GM23248 (cell line): ENCODE results near the gene RSRC1. TPM values are rescaled to one million over a fixed set of nuclear protein-coding genes. Genes with fewer than 3 reads are reported as not detected.

Source experiments
- DNase-seq: peaks from one replicate; pipeline ENCODE4 v3.0.0-alpha.2; 2015
- H2AFZ ChIP-seq: fragments of 200-600 bp; sonication (generic); 2 replicates; pipeline ENCODE4 v1.6.1; 2016; ENCODE audit warnings: antibody characterized with exemption
- H3F3A ChIP-seq: fragments of 200-600 bp; sonication (generic); 2 replicates; pipeline ENCODE4 v1.6.1; 2016; ENCODE audit warnings: mild to moderate bottlenecking, antibody characterized with exemption, mixed run types; ENCODE audit not compliant: insufficient read depth
- H3K27ac ChIP-seq: fragments of 200-600 bp; sonication (generic); 2 replicates; pipeline ENCODE4 v1.5.1; 2016; ENCODE audit warnings: mild to moderate bottlenecking
- H3K27me3 ChIP-seq: fragments of 200-600 bp; sonication (generic); replicated peaks from 2 replicates; pipeline ENCODE4 v1.6.1; 2016; ENCODE audit warnings: mild to moderate bottlenecking; ENCODE audit not compliant: insufficient read depth
- H3K36me3 ChIP-seq: fragments of 200-600 bp; sonication (generic); 2 replicates; pipeline ENCODE4 v1.6.1; 2016; ENCODE audit warnings: low read depth, mild to moderate bottlenecking
- H3K4me1 ChIP-seq: fragments of 200-600 bp; sonication (generic); 2 replicates; pipeline ENCODE4 v1.6.1; 2016; ENCODE audit warnings: mild to moderate bottlenecking; ENCODE audit not compliant: insufficient read depth
- H3K4me2 ChIP-seq: fragments of 200-600 bp; sonication (generic); one replicate; pipeline ENCODE4 v1.6.1; 2016; ENCODE audit warnings: mild to moderate bottlenecking; ENCODE audit not compliant: unreplicated experiment
- H3K4me3 ChIP-seq: fragments of 200-600 bp; sonication (generic); 2 replicates; pipeline ENCODE4 v1.5.1; 2016; ENCODE audit warnings: mild to moderate bottlenecking
- H3K79me2 ChIP-seq: fragments of 200-600 bp; sonication (generic); 2 replicates; pipeline ENCODE4 v1.6.1; 2016; ENCODE audit warnings: mild to moderate bottlenecking; ENCODE audit not compliant: insufficient read depth
- H3K9ac ChIP-seq: fragments of 200-600 bp; sonication (generic); 2 replicates; pipeline ENCODE4 v1.6.1; 2016; ENCODE audit warnings: mild to moderate bottlenecking
- H3K9me2 ChIP-seq: fragments of 200-600 bp; sonication (generic); 2 replicates; pipeline ENCODE4 v1.6.1; 2016; ENCODE audit warnings: mixed run types, mild to moderate bottlenecking, moderate library complexity; ENCODE audit not compliant: insufficient read depth
- H3K9me3 ChIP-seq: fragments of 200-600 bp; sonication (generic); one replicate; pipeline ENCODE4 v1.6.1; 2017; ENCODE audit warnings: low read depth
- H4K20me1 ChIP-seq: fragments of 200-600 bp; sonication (generic); 2 replicates; pipeline ENCODE4 v1.6.0; 2016; ENCODE audit not compliant: insufficient read depth
- EZH2 ChIP-seq: fragments of 200-600 bp; sonication (generic); IDR thresholded peaks from 2 replicates; pipeline ENCODE4 v1.6.1; 2018; ENCODE audit warnings: antibody characterized with exemption, mild to moderate bottlenecking; ENCODE audit not compliant: insufficient read depth, poor library complexity, severe bottlenecking
- EZH2phosphoT487 ChIP-seq: fragments of 200-600 bp; sonication (generic); IDR thresholded peaks from 2 replicates; pipeline ENCODE4 v1.6.1; 2018; ENCODE audit warnings: antibody characterized with exemption, moderate library complexity, mild to moderate bottlenecking, low read depth; ENCODE audit not compliant: insufficient read depth
- WGBS, 2 experiments: methylation state at CpG; one replicate each; pipeline ENCODE4 v1.1.6; 2015 to 2017; ENCODE audit warnings: low lambda C conversion rate in 2 of 2, low coverage in 1 of 2; ENCODE audit errors: missing lambda C conversion rate in 2 of 2; 5-methylcytosine and 5-hydroxymethylcytosine counted together
- in situ Hi-C: fragments of 300-500 bp; cut with MboI; formaldehyde crosslinking; loops from 2 replicates; pipeline ENCODE4 v1.15.0; 2020
- polyA plus RNA-seq: library from polyadenylated mRNA; unstranded; fragments of >200 nt; fragmentation: Nextera tagmentation; extraction: Ambion mirVana; gene quantifications from 2 replicates; pipeline ENCODE4 v1.2.1, GENCODE V29; 2016
- total RNA-seq: library from RNA; depleted of rRNA; stranded (reverse); fragments of >200 nt; shearing (Covaris generic); gene quantifications from 2 replicates; pipeline ENCODE4 v1.2.3, GENCODE V29; 2014

The RSRC1 gene
- total and polyA plus RNA-seq, 2 experiments from 2014 or later = 28.5 to 34.6 TPM

DNA sequence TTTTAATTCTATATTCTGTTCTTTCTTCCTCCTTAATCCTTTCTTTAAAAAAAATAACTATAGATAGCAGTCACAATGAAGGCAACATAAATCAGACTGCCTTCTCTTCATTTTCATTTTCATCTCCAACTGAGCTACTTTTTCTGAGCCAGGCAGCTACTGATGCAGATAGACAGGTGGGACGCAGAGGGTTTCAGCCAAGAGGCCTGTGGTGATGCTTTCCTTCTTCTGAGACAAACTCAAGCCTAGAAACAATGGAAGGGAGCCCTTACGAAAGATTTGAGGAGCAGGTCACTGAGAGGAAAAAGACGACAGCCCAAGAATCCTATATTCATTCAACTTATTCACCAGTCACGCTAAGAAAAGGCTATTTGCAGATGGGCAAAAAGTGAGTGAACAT is 241.1 kb downstream of the RSRC1 start:
- Histone ChIP-seq H4K20me1 (no peaks in the 10 kb centered on the region), H3K4me2 (no peak overlapping the region), H3K79me2 (no peaks in the 10 kb centered on the region), H3K36me3 (no peaks in the 10 kb centered on the region), H2AFZ (no peak overlapping the region), H3K4me1 (peaks cover 8% of the 10 kb centered on the region; the same call in 1 of the 2 replicates), H3K27ac (no peak overlapping the region), H3K4me3 (no peak overlapping the region), H3F3A (peaks cover 17% of the 10 kb centered on the region; the same call in 1 of the 2 replicates), H3K9me2 (no peaks in the 10 kb centered on the region; the same call in 1 of the 2 replicates), H3K27me3 (no peaks in the 10 kb centered on the region), H3K9me3 (no peaks in the 10 kb centered on the region), H3K9ac (no peak overlapping the region)
- in situ Hi-C loops = no loop called here
- TF ChIP-seq EZH2 (no peak), EZH2phosphoT487 (no peak)
- WGBS, 2 experiments = 98 to 100% methylated on average over 4 of the region's 4 CpGs
- no peak for DNase-seq

DNA sequence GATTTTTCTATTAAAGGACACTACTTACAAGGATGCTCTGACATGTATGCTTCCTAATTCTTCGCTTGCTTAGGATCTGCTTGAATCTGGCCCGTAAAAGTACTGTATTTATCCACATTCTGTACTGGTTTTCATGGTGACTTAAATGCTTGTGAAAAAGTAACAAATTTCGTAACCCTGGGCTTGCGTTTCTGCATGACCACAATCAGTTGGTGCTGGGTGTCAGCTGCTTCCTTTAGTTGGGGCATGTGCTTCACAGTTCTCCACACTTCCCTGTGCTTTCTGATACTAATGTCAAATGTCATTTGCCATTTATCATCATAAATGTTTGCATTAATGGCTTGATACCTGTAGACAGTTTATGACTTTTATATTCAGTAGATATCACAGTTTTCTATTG is 242.7 kb downstream of the RSRC1 start:
- no peaks in the 10 kb centered on the region for H4K20me1 ChIP-seq
- in situ Hi-C loops = no loop called here
- WGBS, 2 experiments = 97 to 100% methylated on average over 4 of the region's 4 CpGs
- H3K4me1 ChIP-seq = peaks cover 8% of the 10 kb centered on the region; the same call in 1 of the 2 replicates
- no peaks in the 10 kb centered on the region for H3K9me2 ChIP-seq
- peaks cover 9% of the 10 kb centered on the region; the same call in 1 of the 2 replicates for H3F3A ChIP-seq
- H3K27me3 ChIP-seq = no peaks in the 10 kb centered on the region
- H3K27ac ChIP-seq = no peak overlapping the region
- no peak for TF ChIP-seq EZH2phosphoT487
- TF ChIP-seq EZH2 = no peak
- H2AFZ ChIP-seq = no peak overlapping the region
- no peaks in the 10 kb centered on the region for H3K79me2 ChIP-seq
- H3K9me3 ChIP-seq = no peaks in the 10 kb centered on the region
- DNase-seq = no peak
- H3K9ac ChIP-seq = no peak overlapping the region
- H3K36me3 ChIP-seq = no peaks in the 10 kb centered on the region
- H3K4me2 ChIP-seq = no peak overlapping the region
- H3K4me3 ChIP-seq = no peak overlapping the region

DNA sequence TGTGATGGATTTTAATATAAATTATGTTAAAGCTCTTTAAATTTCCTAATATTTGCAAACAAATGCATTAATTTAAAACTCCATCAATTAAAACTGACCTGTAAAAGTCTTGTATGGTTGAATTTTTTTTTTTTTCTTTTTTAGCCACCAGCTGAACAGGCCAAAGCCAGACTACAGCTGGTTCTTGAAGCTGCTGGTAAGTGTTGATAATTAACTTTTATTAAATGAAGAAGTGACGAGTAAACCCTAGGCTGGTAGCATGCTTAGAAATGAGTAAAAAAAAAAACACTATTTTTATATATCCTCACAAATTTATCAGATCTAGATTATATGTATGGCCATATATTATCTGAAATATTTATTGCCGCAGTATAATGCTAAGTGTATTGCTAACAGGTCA is 244.8 kb downstream of the RSRC1 start:
- no peak for TF ChIP-seq EZH2phosphoT487
- TF ChIP-seq EZH2 = no peak
- H3F3A ChIP-seq = no peaks in the 10 kb centered on the region
- H3K36me3 ChIP-seq = no peaks in the 10 kb centered on the region
- no peak for DNase-seq
- in situ Hi-C loops = no loop called here
- no peaks in the 10 kb centered on the region for H3K4me1 ChIP-seq
- H3K27me3 ChIP-seq = no peaks in the 10 kb centered on the region
- 98% methylated on average over 2 of the region's 2 CpGs for WGBS, 2 experiments
- H3K4me2 ChIP-seq = no peak overlapping the region
- H3K79me2 ChIP-seq = no peaks in the 10 kb centered on the region
- H3K27ac ChIP-seq = no peak overlapping the region
- H2AFZ ChIP-seq = no peak overlapping the region
- no peak overlapping the region for H3K4me3 ChIP-seq
- no peaks in the 10 kb centered on the region for H4K20me1 ChIP-seq
- no peaks in the 10 kb centered on the region for H3K9me2 ChIP-seq
- H3K9ac ChIP-seq = no peak overlapping the region
- H3K9me3 ChIP-seq = no peaks in the 10 kb centered on the region

DNA sequence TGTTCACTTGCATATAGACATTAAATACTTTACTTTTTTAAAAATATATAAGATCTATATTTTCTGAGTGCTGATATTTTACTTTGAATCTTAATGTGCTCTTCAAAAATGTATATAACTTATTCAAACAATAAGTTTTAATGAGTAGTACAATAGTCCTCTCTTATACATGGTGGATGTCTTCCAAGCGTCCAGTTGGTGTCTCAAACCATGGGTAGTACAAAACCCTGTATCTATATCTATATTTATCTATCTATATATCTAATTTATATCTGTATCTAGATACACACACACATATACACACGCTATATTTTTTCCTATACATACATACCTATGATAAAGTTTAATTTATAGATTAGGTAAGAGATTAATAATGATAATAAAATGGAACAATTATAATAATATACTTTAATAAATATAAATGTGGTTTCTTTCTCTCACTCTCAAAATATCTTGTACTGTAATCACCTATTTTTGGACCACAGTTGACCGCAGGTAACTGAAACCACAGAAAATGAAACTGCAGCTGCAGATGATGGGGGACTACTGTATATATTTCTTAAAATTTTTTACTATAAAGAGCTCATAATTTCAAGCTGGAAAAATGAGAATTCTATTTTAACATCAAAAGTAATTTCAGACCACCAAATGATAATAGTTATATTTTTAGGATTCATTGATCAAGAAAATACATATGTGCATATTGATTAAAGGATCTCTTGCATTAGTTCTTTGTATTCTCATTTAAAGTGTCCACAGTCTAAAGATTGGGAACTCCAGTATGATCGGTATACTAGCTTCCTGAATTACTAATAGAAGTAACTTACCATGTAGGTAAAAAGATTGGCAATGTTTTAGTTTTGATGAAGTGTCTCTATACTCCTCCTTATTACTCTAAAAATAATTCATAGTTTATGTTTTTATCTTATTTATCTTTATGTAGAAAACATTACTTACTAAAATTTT is 246.0 kb downstream of the RSRC1 start:
- Histone ChIP-seq H3K36me3 (no peaks in the 10 kb centered on the region), H4K20me1 (no peaks in the 10 kb centered on the region), H3K4me1 (no peaks in the 10 kb centered on the region), H3K9me2 (no peaks in the 10 kb centered on the region), H3K4me3 (no peak overlapping the region), H3K27me3 (no peaks in the 10 kb centered on the region), H3F3A (no peaks in the 10 kb centered on the region), H3K4me2 (no peak overlapping the region), H3K9me3 (no peaks in the 10 kb centered on the region), H3K27ac (no peak overlapping the region), H2AFZ (no peak overlapping the region), H3K79me2 (no peaks in the 10 kb centered on the region), H3K9ac (no peak overlapping the region)
- no peak for DNase-seq
- in situ Hi-C loops = no loop called here
- TF ChIP-seq EZH2 (no peak), EZH2phosphoT487 (no peak)
- WGBS, 2 experiments = 96 to 99% methylated on average over 4 of the region's 4 CpGs
